Fibroblast of skin of abdomen (primary cell): Measurements from ENCODE around the gene DSCAM.

Experiments used
- DNase-seq: peaks from one replicate; pipeline ENCODE4 v3.0.0-alpha.2; 2013

DSCAM gene

GRCh38 chr21:40766381-40766780, 80.6 kb downstream of the DSCAM start:
- DNase-seq = no peak

GRCh38 chr21:40765811-40766210, 81.1 kb downstream of the DSCAM start:
- peak; percentile 20 for DNase-seq

- peak; percentile 72 for DNase-seq
Measured at GRCh38 chr21:40760821-40761220, 86.1 kb downstream of the DSCAM start.

- no peak for DNase-seq
Measured at GRCh38 chr21:40759061-40759460, 87.9 kb downstream of the DSCAM start.

GRCh38 chr21:40757366-40757765, 89.6 kb downstream of the DSCAM start:
- no peak for DNase-seq

GRCh38 chr21:40754466-40754865, 92.5 kb downstream of the DSCAM start:
- DNase-seq = no peak

- no peak for DNase-seq
Measured at GRCh38 chr21:40753756-40754155, 93.2 kb downstream of the DSCAM start.

GRCh38 chr21:40752125-40752524, 94.8 kb downstream of the DSCAM start:
- DNase-seq = no peak

GRCh38 chr21:40751221-40751620, 95.7 kb downstream of the DSCAM start:
- DNase-seq = no peak

- no peak for DNase-seq
Measured at GRCh38 chr21:40736145-40736544, 110.8 kb downstream of the DSCAM start.

- no peak for DNase-seq
Measured at GRCh38 chr21:40733024-40733397, 113.9 kb downstream of the DSCAM start.

- peak; percentile 89 for DNase-seq
Measured at GRCh38 chr21:40732253-40733023, 114.5 kb downstream of the DSCAM start.

- no peak for DNase-seq
Measured at GRCh38 chr21:40731206-40731605, 115.8 kb downstream of the DSCAM start.

- no peak for DNase-seq
Measured at GRCh38 chr21:40730426-40730800, 116.5 kb downstream of the DSCAM start.

- DNase-seq = no peak
Measured at GRCh38 chr21:40729761-40730425, 117.1 kb downstream of the DSCAM start.

GRCh38 chr21:40723966-40724365, 123.0 kb downstream of the DSCAM start:
- DNase-seq = no peak

GRCh38 chr21:40723317-40723716, 123.6 kb downstream of the DSCAM start:
- DNase-seq = no peak

GRCh38 chr21:40719615-40720014, 127.3 kb downstream of the DSCAM start:
- no peak for DNase-seq

- no peak for DNase-seq
Measured at GRCh38 chr21:40717028-40717427, 129.9 kb downstream of the DSCAM start.

- DNase-seq = peak; percentile 52
Measured at GRCh38 chr21:40714536-40714935, 132.4 kb downstream of the DSCAM start.

GRCh38 chr21:40707656-40708244, 139.2 kb downstream of the DSCAM start:
- no peak for DNase-seq

GRCh38 chr21:40706806-40707655, 139.9 kb downstream of the DSCAM start:
- DNase-seq = peak; percentile 60

- no peak for DNase-seq
Measured at GRCh38 chr21:40706176-40706575, 140.8 kb downstream of the DSCAM start.
